SK-N-SH (cell line): Measurements from ENCODE around the gene PROM1. TPM values are rescaled to one million over a fixed set of nuclear protein-coding genes. Genes with fewer than 3 reads are reported as not detected.

ENCODE experiments used
- CTCF ChIA-PET: fragments of 300-600, 350-600 bp; formaldehyde crosslinking; extraction: SDS; loops from one replicate; lab custom pipeline; 2021; lab: Yijun Ruan, JAX
- POLR2A ChIA-PET: fragments of 350-600 bp; sonication (Branson Sonifier 250); formaldehyde crosslinking; extraction: SDS; loops from one replicate; lab custom pipeline; 2020; ENCODE audit warnings: antibody characterized with exemption, inconsistent platforms; lab: Yijun Ruan, JAX
- DNase-seq: peaks from one replicate; pipeline ENCODE4 v3.0.0; 2012
- H2AFZ ChIP-seq: fragments of 200-600 bp; sonication (generic); 2 replicates; pipeline ENCODE4 v1.8.1; 2016; ENCODE audit warnings: antibody characterized with exemption, mild to moderate bottlenecking, low read depth
- H3F3A ChIP-seq: fragments of 200-600 bp; sonication (generic); replicated peaks from 2 replicates; pipeline ENCODE3; 2016; ENCODE audit warnings: antibody characterized with exemption, mild to moderate bottlenecking; ENCODE audit not compliant: insufficient read depth
- H3K27ac ChIP-seq, 2 experiments: fragments of 200-500 bp in 1 of 2; fragments of 200-600 bp in 1 of 2; sonication (Bioruptor generic) in 1 of 2; sonication (generic), shearing (Covaris generic) in 1 of 2; 2 replicates each; pipeline versions ENCODE4 v1.5.1 to v1.6.1; 2014 to 2016; ENCODE audit warnings: low read depth in 2 of 2, inconsistent platforms in 1 of 2, low read length in 1 of 2, mild to moderate bottlenecking in 1 of 2, mixed read lengths in 1 of 2
- H3K27me3 ChIP-seq: fragments of 200-600 bp; sonication (generic), shearing (Covaris generic); 2 replicates; pipeline ENCODE4 v1.6.1; 2016; ENCODE audit warnings: mixed run types; ENCODE audit not compliant: insufficient read depth
- H3K36me3 ChIP-seq, 2 experiments: fragments of 200-500 bp in 1 of 2; fragments of 200-600 bp in 1 of 2; sonication (Bioruptor generic) in 1 of 2; sonication (generic) in 1 of 2; replicated peaks in 1 of 2; 2 replicates each; pipeline versions ENCODE3 to v1.5.1; 2014 to 2016; ENCODE audit warnings: low read length in 1 of 2, mild to moderate bottlenecking in 1 of 2; ENCODE audit not compliant: insufficient read depth in 2 of 2, control insufficient read depth in 1 of 2
- H3K4me1 ChIP-seq, 2 experiments: fragments of 200-500 bp in 1 of 2; fragments of 200-600 bp in 1 of 2; sonication (Bioruptor generic) in 1 of 2; sonication (generic), shearing (Covaris generic) in 1 of 2; 2 replicates each; pipeline versions ENCODE4 v1.5.1 to v1.6.1; 2014 to 2016; ENCODE audit warnings: low read depth in 1 of 2, low read length in 1 of 2, mixed run types in 1 of 2; ENCODE audit not compliant: insufficient read depth in 2 of 2, control insufficient read depth in 1 of 2
- H3K4me2 ChIP-seq: fragments of 200-600 bp; sonication (generic), shearing (Covaris generic); 2 replicates; pipeline ENCODE4 v1.6.1; 2017; ENCODE audit warnings: mixed run types
- H3K4me3 ChIP-seq, 2 experiments: fragments of 200-500 bp in 1 of 2; fragments of 200-600 bp in 1 of 2; sonication (Bioruptor generic) in 1 of 2; sonication (generic), shearing (Covaris generic) in 1 of 2; 2 replicates each; pipeline versions ENCODE4 v1.5.1 to v1.8.1; 2014 to 2016; ENCODE audit warnings: low read depth in 2 of 2, inconsistent platforms in 1 of 2, low read length in 1 of 2, mild to moderate bottlenecking in 1 of 2, mixed read lengths in 1 of 2, moderate library complexity in 1 of 2
- H3K79me2 ChIP-seq: fragments of 200-600 bp; sonication (generic); 2 replicates; pipeline ENCODE4 v1.8.1; 2017; ENCODE audit warnings: mild to moderate bottlenecking; ENCODE audit not compliant: insufficient read depth
- H3K9ac ChIP-seq: fragments of 200-600 bp; sonication (generic); 2 replicates; pipeline ENCODE4 v1.6.1; 2017; ENCODE audit warnings: mixed run types
- H3K9me2 ChIP-seq: fragments of 200-600 bp; sonication (generic); 2 replicates; pipeline ENCODE4 v1.6.1; 2017; ENCODE audit warnings: mixed run types
- H3K9me3 ChIP-seq: fragments of 200-600 bp; sonication (generic); 2 replicates; pipeline ENCODE4 v1.6.1; 2017; ENCODE audit warnings: mixed run types, mild to moderate bottlenecking, moderate library complexity
- H4K20me1 ChIP-seq: fragments of 200-600 bp; sonication (generic); 2 replicates; pipeline ENCODE4 v1.6.1; 2017; ENCODE audit warnings: mild to moderate bottlenecking, mixed run types; ENCODE audit not compliant: insufficient read depth
- CHD2 ChIP-seq: fragments of 150-350 bp; IDR thresholded peaks from 2 replicates; pipeline ENCODE4 v1.6.1; 2018; ENCODE audit warnings: low read length; ENCODE audit not compliant: partially characterized antibody
- ELF1 ChIP-seq: IDR thresholded peaks from 2 replicates; pipeline ENCODE4 v1.4.0; 2012
- EZH2phosphoT487 ChIP-seq: fragments of 200-600 bp; sonication (generic); IDR thresholded peaks from 2 replicates; pipeline ENCODE4 v1.6.1; 2017; ENCODE audit warnings: low read depth, mixed run types, mild to moderate bottlenecking, antibody characterized with exemption, moderate library complexity, borderline replicate concordance
- GABPA ChIP-seq: IDR thresholded peaks from 2 replicates; pipeline ENCODE4 v1.4.0; 2012; ENCODE audit warnings: low read depth, mild to moderate bottlenecking
- JUND ChIP-seq: IDR thresholded peaks from 2 replicates; pipeline ENCODE4 v1.4.0; 2012
- NRF1 ChIP-seq: IDR thresholded peaks from 2 replicates; pipeline ENCODE4 v1.6.1; 2012; ENCODE audit warnings: low read depth, mild to moderate bottlenecking, low read length
- PBX3 ChIP-seq: IDR thresholded peaks from 2 replicates; pipeline ENCODE4; 2012
- POLR2AphosphoS5 ChIP-seq: IDR thresholded peaks from 2 replicates; pipeline ENCODE4 v1.6.1; 2012; ENCODE audit warnings: low read depth, low read length
- RAD21 ChIP-seq: IDR thresholded peaks from 2 replicates; pipeline ENCODE4 v1.6.1; 2012; ENCODE audit warnings: mild to moderate bottlenecking, low read length
- RXRA ChIP-seq: IDR thresholded peaks from 2 replicates; pipeline ENCODE4 v1.4.0; 2012; ENCODE audit warnings: low read depth, mild to moderate bottlenecking, borderline replicate concordance
- SIN3A ChIP-seq: IDR thresholded peaks from 2 replicates; pipeline ENCODE4 v1.6.1; 2012; ENCODE audit warnings: low read depth, mild to moderate bottlenecking, low read length, moderate library complexity, borderline replicate concordance
- TAF1 ChIP-seq: IDR thresholded peaks from 2 replicates; pipeline ENCODE4 v1.6.1; 2012; ENCODE audit warnings: low read depth, mild to moderate bottlenecking, low read length, moderate library complexity, borderline replicate concordance
- TCF12 ChIP-seq: IDR thresholded peaks from 2 replicates; pipeline ENCODE4 v1.4.0; 2012
- TEAD4 ChIP-seq: IDR thresholded peaks from 2 replicates; pipeline ENCODE4 v1.4.0; 2012; ENCODE audit warnings: mild to moderate bottlenecking, borderline replicate concordance; ENCODE audit not compliant: insufficient read depth
- YY1 ChIP-seq: IDR thresholded peaks from 2 replicates; pipeline ENCODE4 v1.4.0; 2012; ENCODE audit warnings: low read depth, mild to moderate bottlenecking
- WGBS: methylation state at CpG from one replicate; pipeline ENCODE4 v1.1.6; 2017; ENCODE audit warnings: low lambda C conversion rate; 5-methylcytosine and 5-hydroxymethylcytosine counted together
- polyA plus RNA-seq, 3 experiments: library from polyadenylated mRNA; depleted of rRNA; stranded (reverse); fragments of >200 nt; gene quantifications; 2 replicates each; pipeline ENCODE4 v1.2.3, GENCODE V29; 2012
- TF ChIP-seq, protein P1 (sequence below): fragments of 150-350 bp; IDR thresholded peaks from 2 replicates; pipeline ENCODE4 v1.6.1; 2017; ENCODE audit warnings: antibody characterized with exemption, low read length, low read depth, borderline replicate concordance
- TF ChIP-seq, protein P2 (sequence below): IDR thresholded peaks from 2 replicates; pipeline ENCODE4 v1.6.1; 2012; ENCODE audit warnings: mild to moderate bottlenecking, low read depth, low read length, moderate library complexity
- TF ChIP-seq, protein P3 (sequence below): IDR thresholded peaks from 2 replicates; pipeline ENCODE4 v1.4.0; 2012; ENCODE audit warnings: low read depth, borderline replicate concordance
- TF ChIP-seq, protein P4 (sequence below): IDR thresholded peaks from 2 replicates; pipeline ENCODE4 v1.4.0; 2012; ENCODE audit warnings: low read depth, borderline replicate concordance

The PROM1 gene
- polyA plus RNA-seq, 1 of the 3 experiments (the other 2 are of a cell fraction) = not detected

DNA sequence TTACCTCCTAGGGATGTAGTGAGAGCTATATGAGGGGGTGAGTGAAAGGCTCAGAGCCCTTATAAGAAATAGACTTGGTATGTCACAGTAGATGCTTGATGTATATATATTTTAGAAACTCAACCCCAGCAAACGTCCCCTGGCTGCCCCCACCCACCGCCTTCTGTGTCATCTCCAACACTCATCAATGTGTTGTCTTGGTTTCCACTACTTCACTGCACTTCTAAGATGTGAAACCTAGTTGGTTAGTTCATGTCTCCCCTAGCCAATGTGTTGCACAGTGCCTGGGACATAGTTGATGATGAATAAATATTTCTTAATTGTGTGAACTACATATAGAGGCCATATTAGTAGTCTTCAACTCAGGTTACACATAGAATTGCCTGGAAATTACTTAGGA, 125.3 kb downstream of the PROM1 start:
- Histone ChIP-seq H3K27me3 (no peaks in the 10 kb centered on the region), H3K9ac (no peak overlapping the region), H2AFZ (no peak overlapping the region), H3K4me2 (no peak overlapping the region), H3K4me1 (peaks cover 0 to 11% of the 10 kb centered on the region in 2 experiments; a peak in 1 of 4 replicates), H3K9me2 (no peaks in the 10 kb centered on the region), H3K36me3 (no peaks in the 10 kb centered on the region), H3K9me3 (no peaks in the 10 kb centered on the region), H3K4me3 (no peak overlapping the region), H3K79me2 (no peaks in the 10 kb centered on the region), H3F3A (no peaks in the 10 kb centered on the region), H3K27ac (no peak overlapping the region), H4K20me1 (no peaks in the 10 kb centered on the region)
- DNase-seq = no peak
- CTCF ChIA-PET = interaction anchor here (1.2 to 2.0 kb wide), 4 partner anchors 43 to 153 kb away, joined by 3 to 14 read pairs (median 7); no protein-coding TSS in a partner anchor
- TF ChIP-seq JUND (no peak), RXRA (no peak), ELF1 (no peak), YY1 (no peak)
- WGBS = 65% methylated on average over 2 of the region's 2 CpGs
- POLR2A ChIA-PET = no interaction called here

DNA sequence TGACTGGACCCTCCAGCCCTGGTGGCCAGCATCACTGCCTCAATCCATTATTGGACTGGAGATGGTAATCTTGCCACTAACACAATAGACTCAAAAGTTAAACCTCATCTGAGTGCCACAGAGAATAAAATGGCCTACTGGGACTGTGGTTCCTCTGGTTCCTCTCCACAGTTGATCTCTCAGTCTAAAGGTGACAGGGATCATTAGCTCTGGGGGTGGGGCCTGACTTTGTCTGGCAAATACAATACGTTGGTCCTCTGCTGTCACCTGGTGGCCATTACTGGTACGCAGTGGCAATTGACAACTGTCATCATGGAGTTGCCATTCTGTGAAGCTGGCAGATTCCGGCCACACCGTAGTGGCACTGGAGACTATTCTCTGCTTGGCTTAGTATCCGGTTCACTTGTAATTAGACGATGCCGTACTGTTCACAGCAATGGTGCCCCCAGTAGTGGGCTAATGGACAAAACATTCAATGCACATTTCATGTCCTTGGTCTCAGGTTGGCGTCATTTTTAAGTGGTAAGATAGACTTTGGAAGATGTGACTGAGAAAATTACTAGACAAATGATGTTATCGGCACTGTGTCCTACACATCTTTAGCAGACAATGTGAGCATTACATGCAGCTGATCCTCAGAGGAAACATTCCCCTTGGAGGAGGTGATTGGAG, 127.5 kb downstream of the PROM1 start:
- ChIA-PET POLR2A (interaction anchor here (0.9 kb wide), 1 partner anchor 477 kb away, joined by 3 read pairs; no protein-coding TSS in a partner anchor), CTCF (interaction anchor here (0.6 to 2.5 kb wide), 64 partner anchors 9 to 486 kb away, joined by 3 to 154 read pairs (median 5); partner anchors contain the start of gene FGFBP1)
- no peaks in the 10 kb centered on the region for H3K9me2 ChIP-seq
- H4K20me1 ChIP-seq = no peaks in the 10 kb centered on the region
- WGBS = 40% methylated on average over 9 of the region's 9 CpGs
- H3K27ac ChIP-seq = no peak overlapping the region
- H3K79me2 ChIP-seq = no peaks in the 10 kb centered on the region
- H3K27me3 ChIP-seq = no peaks in the 10 kb centered on the region
- no peak overlapping the region for H2AFZ ChIP-seq
- H3K9ac ChIP-seq = no peak overlapping the region
- H3K36me3 ChIP-seq = no peaks in the 10 kb centered on the region
- H3F3A ChIP-seq = no peaks in the 10 kb centered on the region
- no peak overlapping the region for H3K4me3 ChIP-seq
- peaks cover 0 to 3% of the 10 kb centered on the region in 2 experiments; a peak in 1 of 4 replicates for H3K4me1 ChIP-seq
- DNase-seq = peak; percentile 73
- H3K4me2 ChIP-seq = no peak overlapping the region
- H3K9me3 ChIP-seq = no peaks in the 10 kb centered on the region
- TF ChIP-seq RAD21 (peak; percentile 92), POLR2AphosphoS5 (no peak), EZH2phosphoT487 (no peak), GABPA (no peak), TEAD4 (no peak), SIN3A (no peak), NRF1 (peak; percentile 31; the same call in 1 of the 2 replicates), PBX3 (peak; percentile 61), RXRA (no peak), TCF12 (no peak), CHD2 (no peak), TAF1 (no peak)
- TF ChIP-seq, protein P1, sequence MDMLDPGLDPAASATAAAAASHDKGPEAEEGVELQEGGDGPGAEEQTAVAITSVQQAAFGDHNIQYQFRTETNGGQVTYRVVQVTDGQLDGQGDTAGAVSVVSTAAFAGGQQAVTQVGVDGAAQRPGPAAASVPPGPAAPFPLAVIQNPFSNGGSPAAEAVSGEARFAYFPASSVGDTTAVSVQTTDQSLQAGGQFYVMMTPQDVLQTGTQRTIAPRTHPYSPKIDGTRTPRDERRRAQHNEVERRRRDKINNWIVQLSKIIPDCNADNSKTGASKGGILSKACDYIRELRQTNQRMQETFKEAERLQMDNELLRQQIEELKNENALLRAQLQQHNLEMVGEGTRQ = no peak
- TF ChIP-seq, protein P2, sequence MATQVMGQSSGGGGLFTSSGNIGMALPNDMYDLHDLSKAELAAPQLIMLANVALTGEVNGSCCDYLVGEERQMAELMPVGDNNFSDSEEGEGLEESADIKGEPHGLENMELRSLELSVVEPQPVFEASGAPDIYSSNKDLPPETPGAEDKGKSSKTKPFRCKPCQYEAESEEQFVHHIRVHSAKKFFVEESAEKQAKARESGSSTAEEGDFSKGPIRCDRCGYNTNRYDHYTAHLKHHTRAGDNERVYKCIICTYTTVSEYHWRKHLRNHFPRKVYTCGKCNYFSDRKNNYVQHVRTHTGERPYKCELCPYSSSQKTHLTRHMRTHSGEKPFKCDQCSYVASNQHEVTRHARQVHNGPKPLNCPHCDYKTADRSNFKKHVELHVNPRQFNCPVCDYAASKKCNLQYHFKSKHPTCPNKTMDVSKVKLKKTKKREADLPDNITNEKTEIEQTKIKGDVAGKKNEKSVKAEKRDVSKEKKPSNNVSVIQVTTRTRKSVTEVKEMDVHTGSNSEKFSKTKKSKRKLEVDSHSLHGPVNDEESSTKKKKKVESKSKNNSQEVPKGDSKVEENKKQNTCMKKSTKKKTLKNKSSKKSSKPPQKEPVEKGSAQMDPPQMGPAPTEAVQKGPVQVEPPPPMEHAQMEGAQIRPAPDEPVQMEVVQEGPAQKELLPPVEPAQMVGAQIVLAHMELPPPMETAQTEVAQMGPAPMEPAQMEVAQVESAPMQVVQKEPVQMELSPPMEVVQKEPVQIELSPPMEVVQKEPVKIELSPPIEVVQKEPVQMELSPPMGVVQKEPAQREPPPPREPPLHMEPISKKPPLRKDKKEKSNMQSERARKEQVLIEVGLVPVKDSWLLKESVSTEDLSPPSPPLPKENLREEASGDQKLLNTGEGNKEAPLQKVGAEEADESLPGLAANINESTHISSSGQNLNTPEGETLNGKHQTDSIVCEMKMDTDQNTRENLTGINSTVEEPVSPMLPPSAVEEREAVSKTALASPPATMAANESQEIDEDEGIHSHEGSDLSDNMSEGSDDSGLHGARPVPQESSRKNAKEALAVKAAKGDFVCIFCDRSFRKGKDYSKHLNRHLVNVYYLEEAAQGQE = no peak
- TF ChIP-seq, protein P3, sequence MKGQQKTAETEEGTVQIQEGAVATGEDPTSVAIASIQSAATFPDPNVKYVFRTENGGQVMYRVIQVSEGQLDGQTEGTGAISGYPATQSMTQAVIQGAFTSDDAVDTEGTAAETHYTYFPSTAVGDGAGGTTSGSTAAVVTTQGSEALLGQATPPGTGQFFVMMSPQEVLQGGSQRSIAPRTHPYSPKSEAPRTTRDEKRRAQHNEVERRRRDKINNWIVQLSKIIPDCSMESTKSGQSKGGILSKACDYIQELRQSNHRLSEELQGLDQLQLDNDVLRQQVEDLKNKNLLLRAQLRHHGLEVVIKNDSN = no peak
- TF ChIP-seq, protein P4, sequence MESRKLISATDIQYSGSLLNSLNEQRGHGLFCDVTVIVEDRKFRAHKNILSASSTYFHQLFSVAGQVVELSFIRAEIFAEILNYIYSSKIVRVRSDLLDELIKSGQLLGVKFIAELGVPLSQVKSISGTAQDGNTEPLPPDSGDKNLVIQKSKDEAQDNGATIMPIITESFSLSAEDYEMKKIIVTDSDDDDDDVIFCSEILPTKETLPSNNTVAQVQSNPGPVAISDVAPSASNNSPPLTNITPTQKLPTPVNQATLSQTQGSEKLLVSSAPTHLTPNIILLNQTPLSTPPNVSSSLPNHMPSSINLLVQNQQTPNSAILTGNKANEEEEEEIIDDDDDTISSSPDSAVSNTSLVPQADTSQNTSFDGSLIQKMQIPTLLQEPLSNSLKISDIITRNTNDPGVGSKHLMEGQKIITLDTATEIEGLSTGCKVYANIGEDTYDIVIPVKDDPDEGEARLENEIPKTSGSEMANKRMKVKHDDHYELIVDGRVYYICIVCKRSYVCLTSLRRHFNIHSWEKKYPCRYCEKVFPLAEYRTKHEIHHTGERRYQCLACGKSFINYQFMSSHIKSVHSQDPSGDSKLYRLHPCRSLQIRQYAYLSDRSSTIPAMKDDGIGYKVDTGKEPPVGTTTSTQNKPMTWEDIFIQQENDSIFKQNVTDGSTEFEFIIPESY = no peak
